Stimulated activated CD4-positive, alpha-beta T cell treated with anti-CD3 and anti-CD28 coated beads, Interleukin-12 subunit alpha, Interleukin-12 subunit beta, amount 100 ng/mL, for 24 hours (primary cell): ENCODE measurements around the gene USF2.

Experiments
- DNase-seq, 2 experiments: peaks; one replicate each; pipeline ENCODE4 v3.0.0-alpha.2; 2020; ENCODE audit warnings: low read depth in 2 of 2

USF2 gene

DNA sequence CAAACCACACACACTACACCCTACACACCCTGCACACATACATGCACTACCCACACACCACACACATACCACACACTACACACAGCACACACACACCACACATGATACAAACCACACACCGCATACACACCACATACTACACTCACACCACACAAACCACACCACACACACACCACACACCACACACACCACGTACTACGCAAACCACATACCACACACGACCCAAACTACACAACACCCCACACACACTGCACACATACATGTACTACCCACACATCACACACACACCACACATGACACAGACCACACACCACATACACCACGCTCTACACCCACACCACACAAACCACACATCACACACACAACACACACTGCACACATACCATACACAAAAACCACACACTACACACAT, 29.8 kb downstream of the USF2 start:
- DNase-seq: no peak

- DNase-seq: no peak
Measured at GRCh38 chr19:35299523-35300338, 31.0 kb downstream of the USF2 start.

GRCh38 chr19:35300339-35300649, 31.5 kb downstream of the USF2 start:
- DNase-seq: no peak

- no peak for DNase-seq
Measured at GRCh38 chr19:35301961-35302360, 33.2 kb downstream of the USF2 start.

DNA sequence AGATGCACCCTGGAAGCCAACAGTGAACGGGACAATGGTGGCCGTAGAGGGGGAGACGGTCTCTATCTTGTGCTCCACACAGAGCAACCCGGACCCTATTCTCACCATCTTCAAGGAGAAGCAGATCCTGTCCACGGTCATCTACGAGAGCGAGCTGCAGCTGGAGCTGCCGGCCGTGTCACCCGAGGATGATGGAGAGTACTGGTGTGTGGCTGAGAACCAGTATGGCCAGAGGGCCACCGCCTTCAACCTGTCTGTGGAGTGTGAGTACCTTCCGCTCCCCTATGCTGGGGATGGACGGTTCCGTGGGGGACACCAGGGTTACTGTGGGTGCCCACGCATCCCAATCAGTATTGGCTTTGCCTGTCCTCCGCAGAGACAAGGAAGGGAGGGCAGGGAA, 33.7 kb downstream of the USF2 start:
- DNase-seq: no peak

DNA sequence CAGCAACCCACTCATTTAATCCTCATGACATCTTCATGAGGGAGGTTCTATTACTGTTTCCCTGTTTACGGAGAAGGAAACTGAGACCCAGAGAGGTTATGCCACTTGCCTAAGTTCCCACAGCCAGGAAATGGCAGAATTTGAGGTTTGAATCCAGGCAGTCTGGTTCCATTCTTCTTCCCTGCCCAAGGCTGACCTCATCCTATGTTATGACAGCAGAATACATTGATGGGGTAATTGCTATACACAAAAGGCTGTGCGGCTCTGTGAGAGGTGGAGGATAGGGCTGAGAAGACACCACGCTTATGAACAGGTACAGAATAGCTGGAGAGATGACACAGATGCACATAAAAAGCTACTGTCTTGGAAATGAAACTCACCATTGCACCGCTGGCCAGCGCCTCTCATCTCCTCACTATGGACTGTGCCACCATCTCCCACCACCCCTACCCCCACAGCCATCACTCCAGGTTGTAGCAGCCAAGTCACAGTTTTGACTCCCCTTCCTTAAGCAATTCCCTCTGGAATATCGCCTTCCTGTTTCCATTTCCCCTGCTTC, 34.7 kb downstream of the USF2 start:
- no peak for DNase-seq

DNA sequence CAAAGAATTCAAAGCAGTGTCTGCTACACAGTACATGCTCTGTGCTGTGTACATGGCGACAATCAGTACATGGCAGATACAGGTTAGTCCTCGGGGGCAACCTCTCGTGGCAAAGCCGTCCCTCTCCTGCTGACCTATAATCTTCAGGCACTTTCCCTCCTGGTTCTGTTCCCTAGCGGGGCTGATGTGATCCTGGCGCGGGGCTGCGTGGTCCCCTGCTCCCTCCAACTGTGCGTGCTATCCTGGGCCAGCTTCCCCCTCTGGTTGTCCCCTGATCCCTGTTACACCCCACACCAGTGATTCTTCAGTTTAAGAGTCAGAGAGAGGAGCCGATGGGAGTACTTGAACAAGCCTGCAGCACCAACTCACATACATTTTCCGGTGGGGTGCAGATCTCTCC, 35.3 kb downstream of the USF2 start:
- DNase-seq: no peak

DNA sequence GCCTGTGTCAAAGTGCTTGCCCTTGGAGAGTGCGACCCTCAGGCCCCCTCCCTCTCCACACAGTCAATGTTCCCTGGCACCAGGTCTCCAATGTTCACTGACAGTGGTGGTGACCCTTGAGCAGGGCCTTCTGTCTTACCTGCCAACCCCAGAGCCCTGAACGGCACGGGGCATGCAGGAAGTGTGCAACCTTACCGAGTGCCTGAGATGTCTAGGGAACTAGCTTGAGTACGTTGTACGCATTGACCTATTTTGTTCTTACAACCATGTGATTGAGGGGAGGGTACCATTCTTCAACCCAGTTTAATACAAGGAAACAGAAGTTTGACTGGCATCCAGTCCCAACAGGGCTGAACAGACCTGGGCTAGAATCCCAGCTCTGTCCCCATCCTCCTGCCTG, 36.4 kb downstream of the USF2 start:
- DNase-seq: no peak

DNA sequence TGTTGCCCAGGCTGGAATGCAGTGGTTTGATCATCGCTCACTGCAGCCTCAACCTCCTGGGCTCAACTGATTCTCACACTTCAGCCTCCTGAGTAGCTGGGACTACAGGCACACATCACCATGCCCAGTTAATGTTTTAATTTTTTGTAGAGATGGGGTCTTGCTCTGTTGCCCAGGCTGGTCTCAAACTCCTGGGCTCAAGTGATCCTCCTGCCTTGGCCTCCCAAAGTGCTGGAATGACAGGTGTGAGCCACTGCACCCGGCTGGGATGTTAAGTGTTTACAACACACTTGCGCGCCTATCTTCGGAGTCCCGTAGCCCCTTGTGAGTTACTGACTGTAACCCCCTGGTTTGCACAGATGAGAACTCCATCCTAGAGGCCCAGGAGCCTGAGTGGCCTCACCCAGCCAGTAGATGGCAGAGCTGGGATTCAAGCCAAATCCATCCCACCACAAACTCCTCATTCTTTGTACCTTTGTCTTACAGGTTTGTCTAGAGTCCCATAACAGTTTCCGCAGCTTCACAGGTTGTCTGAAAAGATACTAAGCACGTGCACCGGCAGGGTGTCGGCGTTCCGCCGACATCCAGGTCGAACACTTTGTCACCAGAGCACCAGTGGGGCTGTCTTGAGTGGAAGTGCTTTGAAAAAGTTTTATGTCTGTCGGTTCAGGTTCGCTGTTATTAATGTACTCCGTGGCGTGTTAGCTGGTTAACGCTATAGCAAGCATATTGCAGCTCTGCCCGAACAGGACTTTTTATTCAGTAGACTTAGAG, 37.9 kb downstream of the USF2 start:
- no peak for DNase-seq

DNA sequence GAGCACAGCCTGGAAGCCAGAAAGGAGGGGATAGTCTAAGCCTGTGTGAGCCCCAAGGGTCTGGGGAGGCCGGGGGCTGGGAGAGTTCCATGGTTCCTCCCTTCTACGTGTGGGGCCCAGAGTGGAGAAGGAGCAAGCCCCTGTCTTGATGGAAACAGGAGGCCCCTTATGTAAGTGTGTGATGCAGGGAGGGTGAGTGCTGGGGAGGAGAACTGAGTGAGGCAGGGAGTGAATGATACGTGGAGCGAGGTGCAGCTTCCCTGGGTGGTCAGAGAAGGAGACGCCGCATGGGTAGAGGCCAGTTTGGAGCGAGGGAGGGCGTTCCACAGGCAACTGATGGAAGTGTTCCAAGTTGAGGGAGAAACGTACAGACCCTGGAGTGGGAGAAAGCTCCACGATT, 39.2 kb downstream of the USF2 start:
- DNase-seq: no peak

DNA sequence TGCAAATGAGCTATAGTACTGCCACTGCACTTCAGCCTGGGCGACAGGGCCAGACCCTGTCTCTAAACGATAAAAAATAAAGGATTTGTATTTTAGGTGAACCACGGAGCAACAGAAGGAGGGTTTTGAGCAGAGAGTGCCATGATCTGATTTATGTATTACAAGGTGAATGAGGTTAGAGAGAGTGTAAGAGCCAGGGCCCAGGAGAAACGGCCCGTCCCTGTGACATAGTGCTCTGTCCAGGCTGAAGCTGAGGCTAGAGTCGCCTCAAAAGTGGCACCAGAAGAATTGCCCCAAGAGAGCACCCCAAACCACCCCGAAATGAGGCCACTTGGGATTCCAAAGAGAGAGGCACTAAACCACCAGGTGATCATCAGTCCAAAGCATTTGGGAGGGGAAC, 40.1 kb downstream of the USF2 start:
- DNase-seq: no peak

DNA sequence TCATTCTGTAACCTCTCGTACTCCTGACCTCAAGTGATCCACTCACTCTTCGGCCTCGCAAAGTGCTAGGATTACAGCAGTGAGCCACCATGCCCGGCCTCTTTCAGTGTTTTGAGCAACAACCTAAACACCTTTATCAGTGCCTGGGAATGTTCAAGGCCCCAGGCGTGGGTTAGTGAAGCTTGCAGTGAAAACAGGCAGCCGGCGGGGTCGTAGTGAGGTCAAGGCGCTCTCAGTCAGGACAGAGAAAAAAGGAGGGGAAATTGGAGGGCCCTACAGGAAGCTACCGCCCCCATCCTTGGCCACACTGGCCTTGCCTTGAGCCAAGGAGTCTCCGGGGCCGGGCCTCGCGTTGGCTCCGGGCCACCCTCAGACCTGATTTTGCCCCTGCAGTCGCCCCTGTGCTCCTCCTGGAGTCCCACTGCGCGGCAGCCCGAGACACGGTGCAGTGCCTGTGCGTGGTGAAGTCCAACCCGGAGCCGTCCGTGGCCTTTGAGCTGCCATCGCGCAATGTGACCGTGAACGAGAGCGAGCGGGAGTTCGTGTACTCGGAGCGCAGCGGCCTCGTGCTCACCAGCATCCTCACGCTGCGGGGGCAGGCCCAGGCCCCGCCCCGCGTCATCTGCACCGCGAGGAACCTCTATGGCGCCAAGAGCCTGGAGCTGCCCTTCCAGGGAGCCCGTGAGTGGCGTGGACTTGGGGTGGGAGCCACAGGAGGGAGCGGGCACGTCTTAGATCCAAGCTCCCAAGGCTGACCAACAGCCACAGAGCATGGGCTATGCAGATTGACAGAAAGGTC, 40.9 kb downstream of the USF2 start:
- no peak for DNase-seq

GRCh38 chr19:35310331-35310730, 41.6 kb downstream of the USF2 start:
- DNase-seq: no peak

- no peak for DNase-seq
Measured at GRCh38 chr19:35310811-35311465, 42.2 kb downstream of the USF2 start.

GRCh38 chr19:35311901-35312665, 43.3 kb downstream of the USF2 start:
- DNase-seq: no peak

- DNase-seq: no peak
Measured at GRCh38 chr19:35313587-35313986, 44.8 kb downstream of the USF2 start.

GRCh38 chr19:35314031-35314430, 45.3 kb downstream of the USF2 start:
- no peak for DNase-seq

DNA sequence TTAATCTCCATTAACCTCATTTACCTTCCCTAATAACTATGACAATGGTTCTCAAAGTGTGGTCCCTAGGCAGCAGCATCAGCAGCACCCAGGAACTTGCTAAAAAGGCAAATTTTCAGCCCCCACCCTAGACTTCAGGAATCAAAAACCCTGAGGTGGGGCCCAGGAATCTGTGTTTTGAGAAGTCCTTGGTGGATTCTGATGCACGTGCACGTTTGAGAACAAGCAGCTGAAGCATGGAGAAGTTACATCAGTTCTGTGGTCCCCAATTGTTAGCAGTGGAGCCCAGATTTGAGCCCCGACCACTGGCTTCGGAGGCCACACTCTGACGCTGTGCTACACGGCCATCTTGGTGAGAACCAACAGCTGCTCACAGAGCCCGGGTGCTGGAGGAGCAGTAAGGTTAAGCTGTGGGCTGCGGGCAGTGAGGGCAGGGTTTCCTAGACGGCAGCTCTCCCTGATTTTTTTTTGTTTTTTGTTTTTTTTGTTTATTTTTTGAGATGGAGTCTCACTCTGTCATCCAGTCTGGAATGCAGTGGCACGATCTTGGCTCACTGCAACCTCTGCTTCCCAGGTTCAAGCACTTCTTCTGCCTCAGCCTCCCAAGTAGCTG, 46.2 kb downstream of the USF2 start:
- DNase-seq: no peak

GRCh38 chr19:35315883-35316282, 47.1 kb downstream of the USF2 start:
- no peak for DNase-seq

DNA sequence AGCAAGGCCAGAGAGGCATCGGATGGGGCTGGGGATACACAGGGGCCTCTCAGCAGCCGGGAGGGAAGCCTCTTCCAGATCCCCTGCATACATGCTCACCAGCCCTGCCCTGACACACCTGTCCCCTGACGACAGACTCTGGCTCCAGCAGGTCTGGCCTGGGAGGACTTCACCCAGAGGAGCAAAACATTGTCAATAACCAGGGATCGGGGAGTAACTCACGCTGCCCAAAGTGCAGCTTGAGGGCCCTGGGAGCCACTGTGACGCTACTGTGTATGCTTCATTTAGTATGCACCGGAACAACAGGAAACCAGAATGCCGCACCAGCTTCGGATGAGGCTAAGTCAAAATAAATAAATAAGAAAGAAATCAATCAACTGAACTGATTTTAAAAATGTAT, 47.8 kb downstream of the USF2 start:
- no peak for DNase-seq
